Upper lobe of left lung (tissue), 6 donors: Measurements from ENCODE around the gene LOX. TPM values are rescaled to one million over a fixed set of nuclear protein-coding genes. Genes with fewer than 3 reads are reported as not detected.
"Not testable (repeated sequence)": the region's sequence is repeated elsewhere in the genome, so short reads cannot be mapped to it uniquely, and the experiment has no call there.

Experiments used
- ATAC-seq, 2 donors: fragments of 200-7000 bp; cut with Tn5 transposase; one replicate each; pipeline ENCODE4 v1.9.1; 2022; ENCODE audit warnings: mild to moderate bottlenecking in 2 of 2, moderate library complexity in 2 of 2; ENCODE audit not compliant: low FRiP score in 2 of 2
- DNase-seq, 2 donors: peaks; one replicate each; pipeline ENCODE4 v3.0.0-alpha.2; 2019 to 2020
- H3K27ac ChIP-seq, 4 donors: fragments of 200-600 bp; sonication (generic); one replicate each; pipeline ENCODE4 v1.5.1; 2016 to 2019
- H3K27me3 ChIP-seq, 4 donors: fragments of 200-600 bp; sonication (generic); one replicate each; pipeline ENCODE4 v1.5.1; 2017 to 2019
- H3K36me3 ChIP-seq, 4 donors: fragments of 200-600 bp; sonication (generic); one replicate each; pipeline ENCODE4 v1.5.1; 2016 to 2019
- H3K4me1 ChIP-seq, 4 donors: fragments of 200-600 bp; sonication (generic); one replicate each; pipeline ENCODE4 v1.5.1; 2018 to 2019
- H3K4me3 ChIP-seq, 4 donors: fragments of 200-600 bp; sonication (generic); one replicate each; pipeline ENCODE4 v1.5.1; 2017 to 2019; ENCODE audit warnings: mild to moderate bottlenecking in 2 of 4, moderate library complexity in 1 of 4
- H3K9me3 ChIP-seq, 4 donors: fragments of 200-600 bp; sonication (generic); one replicate each; pipeline ENCODE4 v1.5.1; 2018 to 2019
- CTCF ChIP-seq, 6 experiments: fragments of 450-650 bp in 4 of 6; fragments of 200-600 bp in 2 of 6; sonication (generic) in 2 of 6; IDR thresholded peaks; one replicate each; pipeline ENCODE4 v1.5.1; 2016 to 2019; ENCODE audit warnings: antibody characterized with exemption in 6 of 6
- EP300 ChIP-seq, 4 donors: sonication (generic); formaldehyde crosslinking; IDR thresholded peaks; one replicate each; pipeline ENCODE4 v1.5.1; 2017; ENCODE audit warnings: antibody characterized with exemption in 4 of 4, control low read depth in 2 of 4
- POLR2A ChIP-seq, 4 donors: fragments of 450-650 bp; IDR thresholded peaks; one replicate each; pipeline ENCODE4 v1.5.1; 2016 to 2017; ENCODE audit warnings: antibody characterized with exemption in 4 of 4, mild to moderate bottlenecking in 2 of 4
- POLR2AphosphoS5 ChIP-seq, 2 donors: sonication (generic); formaldehyde crosslinking; IDR thresholded peaks; one replicate each; pipeline ENCODE4 v1.5.1; 2017; ENCODE audit warnings: antibody characterized with exemption in 2 of 2
- WGBS, 2 donors: methylation state at CpG; one replicate each; pipeline ENCODE4 v1.1.5; 2017 to 2018; 5-methylcytosine and 5-hydroxymethylcytosine counted together
- total RNA-seq, 6 donors: library from RNA; depleted of rRNA in 4 of 6; stranded (reverse); fragments of >200 nt in 4 of 6; gene quantifications; one replicate each; pipeline versions ENCODE4 v1.1.0 to v1.2.1, GENCODE V29; 2016 to 2021
- donor health status: DM: no; HTN: no; CAD: no; lungs with moderate emphysema.
- donor health status: DM: no; HTN: yes; CAD: no; lungs with severe emphysema.

The LOX gene
- total RNA-seq, 6 donors from 2014 or later: 5.2 to 48.7 (median 23.9) TPM

- peak in 1 of 2 donors; percentile 69 for ATAC-seq
Measured at GRCh38 chr5:122101636-122102285, 23.7 kb upstream of the LOX start.

GRCh38 chr5:122099060-122099790 lies 21.2 kb upstream of the LOX start:
- Histone ChIP-seq H3K4me1 (peaks cover 0 to 6% (median 2%) of the 10 kb centered on the region in 4 donors), H3K27me3 (no peaks in the 10 kb centered on the region), H3K4me3 (no peak overlapping the region), H3K9me3 (no peaks in the 10 kb centered on the region), H3K27ac (no peak overlapping the region), H3K36me3 (no peaks in the 10 kb centered on the region)
- no peak for DNase-seq
- no peak for ATAC-seq
- WGBS, 2 donors: 90% methylated on average over 6 of the region's 6 CpGs
- TF ChIP-seq POLR2AphosphoS5 (IDR thresholded peaks at IDR 0.05) (no peak), CTCF (IDR thresholded peaks at IDR 0.05) (no peak), POLR2A (IDR thresholded peaks at IDR 0.05) (no peak), EP300 (IDR thresholded peaks at IDR 0.05) (no peak)

More at GRCh38 chr5:122101636-122102285, 23.7 kb upstream of the LOX start:
- Histone ChIP-seq H3K27me3 (no peaks in the 10 kb centered on the region), H3K4me3 (no peak overlapping the region), H3K36me3 (no peaks in the 10 kb centered on the region), H3K27ac (no peak overlapping the region), H3K9me3 (no peaks in the 10 kb centered on the region), H3K4me1 (peaks cover 0 to 6% (median 2%) of the 10 kb centered on the region in 4 donors)
- 30 to 32% methylated on average over 4 of the region's 4 CpGs for WGBS, 2 donors
- no peak for DNase-seq
- TF ChIP-seq POLR2AphosphoS5 (IDR thresholded peaks at IDR 0.05) (no peak), CTCF (IDR thresholded peaks at IDR 0.05) (peak; percentile 21 to 52 (median 50))

GRCh38 chr5:122097391-122097790 lies 19.3 kb upstream of the LOX start:
- 88 to 94% methylated on average over 1 of the region's 1 CpG for WGBS, 2 donors
- DNase-seq (no peak), ATAC-seq (no peak)
- no peaks in the 10 kb centered on the region for H3K36me3 ChIP-seq
- peaks cover 0 to 6% (median 2%) of the 10 kb centered on the region in 4 donors for H3K4me1 ChIP-seq
- H3K9me3 ChIP-seq: no peaks in the 10 kb centered on the region
- TF ChIP-seq EP300 (IDR thresholded peaks at IDR 0.05) (no peak), CTCF (IDR thresholded peaks at IDR 0.05) (no peak), POLR2AphosphoS5 (IDR thresholded peaks at IDR 0.05) (no peak), POLR2A (IDR thresholded peaks at IDR 0.05) (no peak)
- no peaks in the 10 kb centered on the region for H3K27me3 ChIP-seq
- H3K4me3 ChIP-seq: no peak overlapping the region
- H3K27ac ChIP-seq: no peak overlapping the region

GRCh38 chr5:122095158-122095557 lies 17.1 kb upstream of the LOX start:
- Histone ChIP-seq H3K9me3 (no peaks in the 10 kb centered on the region), H3K27ac (no peak overlapping the region), H3K4me3 (no peak overlapping the region), H3K4me1 (no peaks in the 10 kb centered on the region), H3K27me3 (no peaks in the 10 kb centered on the region), H3K36me3 (no peaks in the 10 kb centered on the region)
- no peak for ATAC-seq
- DNase-seq: no peak
- WGBS, 2 donors: 65 to 73% methylated on average over 3 of the region's 3 CpGs
- TF ChIP-seq CTCF (IDR thresholded peaks at IDR 0.05) (no peak), EP300 (IDR thresholded peaks at IDR 0.05) (no peak)

- 88 to 90% methylated on average over 5 of the region's 5 CpGs for WGBS, 2 donors
- not testable (repeated sequence) for H3K4me1 ChIP-seq, H3K27me3 ChIP-seq, H3K27ac ChIP-seq, H3K4me3 ChIP-seq, H3K36me3 ChIP-seq, DNase-seq, ATAC-seq, H3K9me3 ChIP-seq
Measured at GRCh38 chr5:122094251-122094650, 16.2 kb upstream of the LOX start.
